Activated naive CD8-positive, alpha-beta T cell treated with anti-CD3 and anti-CD28 coated beads, Interleukin-2, amount 50 U/mL, for 24 hours (primary cell): Measurements from ENCODE around the gene KCNC1.

Experiments used
- ATAC-seq: fragments of 150-1000 bp; cut with Tn5 transposase; one replicate; pipeline ENCODE4 v1.10.0; 2021
- DNase-seq: peaks from one replicate; pipeline ENCODE4 v3.0.0; 2021
- H3K27ac Mint-ChIP-seq: one replicate; pipeline ENCODE4 v1.8.0; 2021; ENCODE audit warnings: mild to moderate bottlenecking, mixed read lengths
- H3K27me3 Mint-ChIP-seq: one replicate; pipeline ENCODE4 v1.8.0; 2021; ENCODE audit warnings: mixed read lengths
- H3K36me3 Mint-ChIP-seq: one replicate; pipeline ENCODE4 v1.8.0; 2021; ENCODE audit warnings: low read depth, mixed read lengths
- H3K4me1 Mint-ChIP-seq: one replicate; pipeline ENCODE4 v1.8.0; 2021; ENCODE audit warnings: mixed read lengths
- H3K4me3 Mint-ChIP-seq: one replicate; pipeline ENCODE4 v1.8.0; 2021; ENCODE audit warnings: mild to moderate bottlenecking, moderate library complexity, mixed read lengths
- H3K9me3 Mint-ChIP-seq: one replicate; pipeline ENCODE4 v1.8.0; 2021; ENCODE audit warnings: mixed read lengths

KCNC1 gene

GRCh38 chr11:17740649-17741235, 6.2 kb downstream of the KCNC1 start:
- Mint-ChIP-seq H3K27me3 (peaks cover 31% of the 10 kb centered on the region), H3K4me3 (no peak overlapping the region), H3K4me1 (no peaks in the 10 kb centered on the region), H3K27ac (no peak overlapping the region), H3K9me3 (no peaks in the 10 kb centered on the region), H3K36me3 (peaks cover 2% of the 10 kb centered on the region)
- no peak for DNase-seq
- ATAC-seq: no peak

- Mint-ChIP-seq H3K27ac (no peak overlapping the region), H3K27me3 (peaks cover 27% of the 10 kb centered on the region), H3K9me3 (no peaks in the 10 kb centered on the region), H3K4me3 (no peak overlapping the region), H3K36me3 (no peaks in the 10 kb centered on the region), H3K4me1 (no peaks in the 10 kb centered on the region)
- ATAC-seq (no peak), DNase-seq (no peak)
Observed at GRCh38 chr11:17741487-17741886, 6.9 kb downstream of the KCNC1 start.

GRCh38 chr11:17742019-17742418, 7.4 kb downstream of the KCNC1 start:
- H3K9me3 Mint-ChIP-seq: no peaks in the 10 kb centered on the region
- no peaks in the 10 kb centered on the region for H3K36me3 Mint-ChIP-seq
- H3K4me3 Mint-ChIP-seq: no peak overlapping the region
- ATAC-seq (no peak), DNase-seq (no peak)
- no peaks in the 10 kb centered on the region for H3K4me1 Mint-ChIP-seq
- peaks cover 22% of the 10 kb centered on the region for H3K27me3 Mint-ChIP-seq
- H3K27ac Mint-ChIP-seq: no peak overlapping the region

GRCh38 chr11:17743026-17743807, 8.6 kb downstream of the KCNC1 start:
- H3K27me3 Mint-ChIP-seq: peaks cover 16% of the 10 kb centered on the region
- ATAC-seq (no peak), DNase-seq (no peak)
- H3K4me3 Mint-ChIP-seq: no peak overlapping the region
- no peaks in the 10 kb centered on the region for H3K4me1 Mint-ChIP-seq
- H3K36me3 Mint-ChIP-seq: no peaks in the 10 kb centered on the region
- no peak overlapping the region for H3K27ac Mint-ChIP-seq
- no peaks in the 10 kb centered on the region for H3K9me3 Mint-ChIP-seq

GRCh38 chr11:17743808-17744119, 9.2 kb downstream of the KCNC1 start:
- Mint-ChIP-seq H3K36me3 (no peaks in the 10 kb centered on the region), H3K4me1 (no peaks in the 10 kb centered on the region), H3K27ac (no peak overlapping the region), H3K9me3 (no peaks in the 10 kb centered on the region), H3K27me3 (peaks cover 13% of the 10 kb centered on the region), H3K4me3 (no peak overlapping the region)
- DNase-seq (no peak), ATAC-seq (no peak)

- Mint-ChIP-seq H3K27ac (no peak overlapping the region), H3K27me3 (peaks cover 13% of the 10 kb centered on the region), H3K36me3 (no peaks in the 10 kb centered on the region), H3K4me1 (no peaks in the 10 kb centered on the region), H3K4me3 (no peak overlapping the region), H3K9me3 (no peaks in the 10 kb centered on the region)
- DNase-seq (no peak), ATAC-seq (no peak)
Observed at GRCh38 chr11:17744151-17744940, 9.8 kb downstream of the KCNC1 start.

GRCh38 chr11:17745023-17745772, 10.6 kb downstream of the KCNC1 start:
- H3K4me1 Mint-ChIP-seq: no peaks in the 10 kb centered on the region
- H3K9me3 Mint-ChIP-seq: no peaks in the 10 kb centered on the region
- H3K27ac Mint-ChIP-seq: no peak overlapping the region
- no peak overlapping the region for H3K4me3 Mint-ChIP-seq
- DNase-seq: no peak
- no peak for ATAC-seq
- no peaks in the 10 kb centered on the region for H3K36me3 Mint-ChIP-seq
- peaks cover 13% of the 10 kb centered on the region for H3K27me3 Mint-ChIP-seq

- Mint-ChIP-seq H3K27me3 (peaks cover 15% of the 10 kb centered on the region), H3K4me3 (no peak overlapping the region), H3K27ac (no peak overlapping the region), H3K36me3 (no peaks in the 10 kb centered on the region), H3K4me1 (no peaks in the 10 kb centered on the region), H3K9me3 (no peaks in the 10 kb centered on the region)
- ATAC-seq (no peak), DNase-seq (no peak)
Observed at GRCh38 chr11:17746096-17746495, 11.5 kb downstream of the KCNC1 start.

- Mint-ChIP-seq H3K27me3 (peaks cover 12% of the 10 kb centered on the region), H3K9me3 (no peaks in the 10 kb centered on the region), H3K4me1 (no peaks in the 10 kb centered on the region)
Observed at GRCh38 chr11:17747131-17747955, 12.8 kb downstream of the KCNC1 start.

GRCh38 chr11:17748044-17748443, 13.5 kb downstream of the KCNC1 start:
- Mint-ChIP-seq H3K4me3 (no peak overlapping the region), H3K9me3 (no peaks in the 10 kb centered on the region), H3K4me1 (no peaks in the 10 kb centered on the region), H3K27ac (no peak overlapping the region), H3K36me3 (no peaks in the 10 kb centered on the region), H3K27me3 (peaks cover 12% of the 10 kb centered on the region)
- ATAC-seq (no peak), DNase-seq (no peak)

More at GRCh38 chr11:17747131-17747955, 12.8 kb downstream of the KCNC1 start:
- Mint-ChIP-seq H3K36me3 (no peaks in the 10 kb centered on the region), H3K4me3 (no peak overlapping the region), H3K27ac (no peak overlapping the region)
- ATAC-seq: no peak
- no peak for DNase-seq

- no peak for ATAC-seq
- no peaks in the 10 kb centered on the region for H3K36me3 Mint-ChIP-seq
- DNase-seq: no peak
- H3K27ac Mint-ChIP-seq: no peak overlapping the region
- H3K9me3 Mint-ChIP-seq: no peaks in the 10 kb centered on the region
- H3K4me1 Mint-ChIP-seq: no peaks in the 10 kb centered on the region
- H3K4me3 Mint-ChIP-seq: no peak overlapping the region
- peaks cover 12% of the 10 kb centered on the region for H3K27me3 Mint-ChIP-seq
Observed at GRCh38 chr11:17748761-17749721, 14.5 kb downstream of the KCNC1 start.

- no peaks in the 10 kb centered on the region for H3K4me1 Mint-ChIP-seq
- no peaks in the 10 kb centered on the region for H3K36me3 Mint-ChIP-seq
- no peaks in the 10 kb centered on the region for H3K9me3 Mint-ChIP-seq
- ATAC-seq (no peak), DNase-seq (no peak)
- H3K4me3 Mint-ChIP-seq: no peak overlapping the region
- no peak overlapping the region for H3K27ac Mint-ChIP-seq
- H3K27me3 Mint-ChIP-seq: peaks cover 16% of the 10 kb centered on the region
Observed at GRCh38 chr11:17750013-17750800, 15.6 kb downstream of the KCNC1 start.
